NCI-H69 (cell line): ENCODE measurements around the gene DCDC2B.

ENCODE experiments used
- DNase-seq: peaks from one replicate; lab custom pipeline; 2025; lab: John Stamatoyannopoulos, UW

The DCDC2B gene

GRCh38 chr1:32223683-32224082 is 14.8 kb downstream of the DCDC2B start:
- no peak for DNase-seq

GRCh38 chr1:32224285-32224684 is 15.4 kb downstream of the DCDC2B start:
- no peak for DNase-seq

GRCh38 chr1:32228771-32229170 is 19.9 kb downstream of the DCDC2B start:
- no peak for DNase-seq

- DNase-seq: no peak
Measured at GRCh38 chr1:32231843-32232432, 23.0 kb downstream of the DCDC2B start.

- DNase-seq: peak; percentile 13
Measured at GRCh38 chr1:32232558-32233304, 23.8 kb downstream of the DCDC2B start.

GRCh38 chr1:32234792-32235191 is 25.9 kb downstream of the DCDC2B start:
- DNase-seq: no peak

GRCh38 chr1:32239337-32239736 is 30.4 kb downstream of the DCDC2B start:
- DNase-seq: peak; percentile 70

- peak; percentile 68 for DNase-seq
Measured at GRCh38 chr1:32239790-32240139, 30.9 kb downstream of the DCDC2B start.

- DNase-seq: peak; percentile 77
Measured at GRCh38 chr1:32240140-32240951, 31.5 kb downstream of the DCDC2B start.

- peak; percentile 58 for DNase-seq
Measured at GRCh38 chr1:32241001-32241763, 32.3 kb downstream of the DCDC2B start.

GRCh38 chr1:32242341-32242851 is 33.5 kb downstream of the DCDC2B start:
- DNase-seq: peak; percentile 31

GRCh38 chr1:32246888-32247273 is 38.0 kb downstream of the DCDC2B start, which contains the start of gene FAM167B:
TSS of gene FAM167B (plus strand) at chr1:32247222. CDS start at chr1:32247422, 200 bp downstream.
- DNase-seq: no peak

GRCh38 chr1:32247452-32247851 is 38.6 kb downstream of the DCDC2B start:
- DNase-seq: no peak

GRCh38 chr1:32247983-32248889 is 39.3 kb downstream of the DCDC2B start:
- peak; percentile 78 for DNase-seq

GRCh38 chr1:32249831-32250525 is 41.1 kb downstream of the DCDC2B start:
- DNase-seq: peak; percentile 8

GRCh38 chr1:32250893-32251716 is 42.2 kb downstream of the DCDC2B start, which contains the start of gene LCK:
TSS of gene LCK (plus strand) at chr1:32251265. CDS start at chr1:32274330, 23,065 bp downstream.
- no peak for DNase-seq

GRCh38 chr1:32255072-32256071 is 46.5 kb downstream of the DCDC2B start:
- DNase-seq: no peak
